SK-N-MC (cell line): ENCODE results near the gene DROSHA.

Experiments used
- EZH2 ChIP-seq: fragments of 200-600 bp; sonication (generic); IDR thresholded peaks from one replicate; pipeline ENCODE4 v1.6.1; 2017; ENCODE audit warnings: antibody characterized with exemption
- FOXP2 ChIP-seq: optimal IDR thresholded peaks from 2 replicates; pipeline ENCODE3; 2011; ENCODE audit warnings: mild to moderate bottlenecking, moderate library complexity; ENCODE audit not compliant: insufficient read depth; ENCODE audit errors: extremely low read length, control extremely low read depth
- POLR2AphosphoS5 ChIP-seq: IDR thresholded peaks from 2 replicates; pipeline ENCODE4 v1.6.1; 2012; ENCODE audit warnings: mild to moderate bottlenecking, low read depth, low read length, borderline replicate concordance

DNA sequence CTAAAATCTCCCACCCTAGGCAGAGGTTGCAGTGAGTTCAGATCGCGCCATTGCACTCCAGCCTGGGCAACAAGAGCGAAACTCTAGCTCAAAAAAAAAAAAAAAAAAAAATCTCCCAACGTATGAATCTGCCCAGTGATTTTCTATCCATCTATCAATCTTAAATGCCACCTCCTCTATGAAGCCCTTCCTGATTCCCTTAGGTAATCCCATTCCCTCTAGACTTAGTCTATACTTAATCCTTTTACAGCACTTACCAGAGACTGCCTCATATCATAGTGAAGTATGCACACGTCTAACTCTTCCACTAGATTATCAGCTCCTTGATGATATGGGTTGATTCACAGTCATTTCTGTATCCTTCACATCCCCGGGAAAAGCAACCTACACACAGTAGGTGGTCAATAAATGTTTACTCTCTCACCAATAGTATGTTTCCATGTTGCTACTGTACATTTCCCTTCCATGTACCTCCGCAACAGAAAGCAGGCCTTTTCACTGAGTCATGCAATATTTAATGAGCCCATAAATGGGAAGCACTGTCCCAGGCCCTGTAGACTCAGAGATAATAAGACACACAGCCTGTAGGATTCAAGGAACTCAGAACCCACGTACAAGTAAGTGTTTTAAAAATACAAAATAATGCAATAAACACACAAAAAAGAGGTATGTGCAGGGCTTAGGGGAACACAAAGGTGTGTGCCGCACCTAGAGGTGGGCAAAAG is 1.2 kb downstream of the DROSHA start:
- TF ChIP-seq EZH2, result no peak
- TF ChIP-seq POLR2AphosphoS5, result no peak
- TF ChIP-seq FOXP2, result no peak
